WI38 (cell line): Measurements from ENCODE around the gene VPS52.
A peak's percentile ranks its signal among the peaks of the same experiment; 100 is the strongest.
"Not testable (repeated sequence)": the region's sequence is repeated elsewhere in the genome, so short reads cannot be mapped to it uniquely, and the experiment has no call there.

Experiments used
- H3K4me3 ChIP-seq: 2 replicates; pipeline ENCODE4 v1.5.1; 2011; ENCODE audit warnings: low read depth, mild to moderate bottlenecking, control low read depth, low read length
- CTCF ChIP-seq: IDR thresholded peaks from 2 replicates; pipeline ENCODE4 v1.5.1; 2012; ENCODE audit warnings: low read depth, mild to moderate bottlenecking, control low read depth, low read length

Gene VPS52

GRCh38 chr6:33286946-33287914 is 15.6 kb upstream of the VPS52 start:
- TF ChIP-seq CTCF = no peak
- H3K4me3 ChIP-seq = no peak overlapping the region

GRCh38 chr6:33285214-33285613 is 13.5 kb upstream of the VPS52 start:
- not testable (repeated sequence) for H3K4me3 ChIP-seq

- TF ChIP-seq CTCF = no peak
- H3K4me3 ChIP-seq = no peak overlapping the region
Observed at GRCh38 chr6:33280539-33280938, 8.9 kb upstream of the VPS52 start.

- no peak overlapping the region for H3K4me3 ChIP-seq
- TF ChIP-seq CTCF = peak; percentile 52
Observed at GRCh38 chr6:33279971-33280511, 8.4 kb upstream of the VPS52 start.

- TF ChIP-seq CTCF = no peak
- H3K4me3 ChIP-seq = no peak overlapping the region
Observed at GRCh38 chr6:33279257-33279695, 7.6 kb upstream of the VPS52 start.

- no peak for TF ChIP-seq CTCF
- no peak overlapping the region for H3K4me3 ChIP-seq
Observed at GRCh38 chr6:33278810-33279209, 7.1 kb upstream of the VPS52 start.

- H3K4me3 ChIP-seq = no peak overlapping the region
- TF ChIP-seq CTCF = no peak
Observed at GRCh38 chr6:33278392-33278741, 6.7 kb upstream of the VPS52 start.
